Common myeloid progenitor, CD34-positive (primary cell): ENCODE results near the gene CEND1.

Experiments used
- CTCF ChIA-PET: fragments of 350-600 bp; sonication (Branson Sonifier 250); formaldehyde crosslinking; loops from one replicate; lab custom pipeline; 2021; ENCODE audit warnings: antibody characterized with exemption; lab: Charles Lee
- POLR2A ChIA-PET: fragments of 350-600 bp; sonication (Branson Sonifier 250); formaldehyde crosslinking; loops from one replicate; lab custom pipeline; 2021; ENCODE audit warnings: antibody characterized with exemption; lab: Charles Lee
- DNase-seq, 3 donors: peaks; one replicate each; pipeline versions ENCODE4 v3.0.0 to v3.0.0-alpha.2; 2013
- H3K27ac ChIP-seq, 2 experiments: 1 replicate in 1 of 2; 2 replicates in 1 of 2; pipeline ENCODE4 v1.7.0; 2013; ENCODE audit warnings: inconsistent platforms in 2 of 2, low read length in 2 of 2, mild to moderate bottlenecking in 2 of 2, low read depth in 1 of 2, moderate library complexity in 1 of 2; ENCODE audit not compliant: severe bottlenecking in 2 of 2, insufficient read depth in 1 of 2, poor library complexity in 1 of 2
- H3K27me3 ChIP-seq, 5 experiments: replicated peaks in 2 of 5; 1 replicate in 3 of 5; 2 replicates in 2 of 5; pipeline versions ENCODE4 v1.6.1 to v1.7.0; 2013; ENCODE audit warnings: low read length in 4 of 5, mild to moderate bottlenecking in 2 of 5, moderate library complexity in 2 of 5, inconsistent platforms in 1 of 5; ENCODE audit not compliant: insufficient read depth in 5 of 5, control insufficient read depth in 4 of 5
- H3K36me3 ChIP-seq, 4 experiments: 1 replicate in 2 of 4; 2 replicates in 2 of 4; pipeline versions ENCODE4 v1.6.1 to v1.7.0; 2013; ENCODE audit warnings: low read length in 3 of 4, control low read depth in 1 of 4, mild to moderate bottlenecking in 1 of 4; ENCODE audit not compliant: control insufficient read depth in 4 of 4, insufficient read depth in 4 of 4
- H3K4me1 ChIP-seq, 4 experiments: 1 replicate in 3 of 4; 2 replicates in 1 of 4; pipeline versions ENCODE4 v1.6.1 to v1.7.1; 2013; ENCODE audit warnings: low read length in 3 of 4, mild to moderate bottlenecking in 3 of 4, control low read depth in 1 of 4, inconsistent platforms in 1 of 4, moderate library complexity in 1 of 4; ENCODE audit not compliant: control insufficient read depth in 4 of 4, insufficient read depth in 4 of 4; ENCODE audit errors: control extremely low read depth in 1 of 4
- H3K4me3 ChIP-seq, 7 experiments: 1 replicate in 4 of 7; 2 replicates in 3 of 7; pipeline versions ENCODE4 v1.5.1 to v1.7.0; 2013; ENCODE audit warnings: mild to moderate bottlenecking in 7 of 7, low read length in 6 of 7, moderate library complexity in 6 of 7, inconsistent platforms in 2 of 7, low read depth in 2 of 7, control low read depth in 1 of 7; ENCODE audit not compliant: insufficient read depth in 4 of 7, control insufficient read depth in 1 of 7; ENCODE audit errors: extremely low read depth in 1 of 7
- H3K9me3 ChIP-seq, 5 experiments: 1 replicate in 4 of 5; 2 replicates in 1 of 5; pipeline versions ENCODE4 v1.6.1 to v1.7.1; 2013; ENCODE audit warnings: low read length in 4 of 5, mild to moderate bottlenecking in 2 of 5, inconsistent platforms in 1 of 5, low read depth in 1 of 5, moderate library complexity in 1 of 5; ENCODE audit not compliant: control insufficient read depth in 4 of 5, insufficient read depth in 2 of 5; ENCODE audit errors: control extremely low read depth in 1 of 5
- WGBS: methylation state at CpG from one replicate; pipeline ENCODE4 v1.1.5; 2013; ENCODE audit not compliant: insufficient coverage; 5-methylcytosine and 5-hydroxymethylcytosine counted together

Gene CEND1

GRCh38 chr11:836274-836673 is 46.4 kb upstream of the CEND1 start:
- H3K27ac ChIP-seq = no peak overlapping the region
- H3K4me1 ChIP-seq = peaks cover 0 to 44% (median 37%) of the 10 kb centered on the region in 4 experiments
- H3K9me3 ChIP-seq = no peaks in the 10 kb centered on the region
- no peak overlapping the region for H3K4me3 ChIP-seq
- peaks cover 0 to 20% (median 4%) of the 10 kb centered on the region in 5 experiments for H3K27me3 ChIP-seq
- peaks cover 2 to 45% (median 27%) of the 10 kb centered on the region in 4 experiments for H3K36me3 ChIP-seq
- ChIA-PET CTCF (interaction anchor here (1.6 to 3.1 kb wide), 2 partner anchors 13 to 15 kb away, joined by 3 to 14 read pairs; no protein-coding TSS in a partner anchor), POLR2A (no interaction called here)
- no peak for DNase-seq
- 98% methylated on average over 14 of the region's 14 CpGs for WGBS

GRCh38 chr11:834371-835316 is 44.8 kb upstream of the CEND1 start:
- H3K9me3 ChIP-seq = no peaks in the 10 kb centered on the region
- H3K27me3 ChIP-seq = peaks cover 0 to 35% (median 15%) of the 10 kb centered on the region in 5 experiments
- peak; percentile 69 to 79 (median 70) for DNase-seq
- H3K36me3 ChIP-seq = peaks cover 2 to 34% (median 18%) of the 10 kb centered on the region in 4 experiments
- H3K4me3 ChIP-seq = peak overlapping the region in 3 of 7 experiments; percentile 52 to 58 (median 53)
- H3K27ac ChIP-seq = no peak overlapping the region
- peaks cover 0 to 53% (median 43%) of the 10 kb centered on the region in 4 experiments for H3K4me1 ChIP-seq
- 17% methylated on average over 22 of the region's 31 CpGs for WGBS
- CTCF ChIA-PET = interaction anchor here (0.7 to 2.2 kb wide), 8 partner anchors 9 to 217 kb away, joined by 3 to 13 read pairs (median 4); no protein-coding TSS in a partner anchor
- POLR2A ChIA-PET = interaction anchor here (0.8 to 4.1 kb wide), 5 partner anchors 7 to 23 kb away, joined by 3 to 19 read pairs (median 4); partner anchors contain the start of genes PNPLA2, POLR2L and TSPAN4

- H3K36me3 ChIP-seq = peaks cover 0 to 27% (median 12%) of the 10 kb centered on the region in 4 experiments
- no peak for DNase-seq
- peak overlapping the region in 3 of 7 experiments; percentile 66 to 78 (median 68) for H3K4me3 ChIP-seq
- H3K9me3 ChIP-seq = no peaks in the 10 kb centered on the region
- POLR2A ChIA-PET = interaction anchor here (0.6 to 4.1 kb wide), 5 partner anchors 8 to 24 kb away, joined by 3 to 19 read pairs (median 7); partner anchors contain the start of genes PNPLA2, POLR2L, RPLP2 and TSPAN4
- CTCF ChIA-PET = interaction anchor here (0.7 to 2.2 kb wide), 6 partner anchors 9 to 218 kb away, joined by 3 to 13 read pairs (median 5); partner anchors contain the start of genes POLR2L and TSPAN4
- 88% methylated on average over 4 of the region's 9 CpGs for WGBS
- peak overlapping the region in 1 of 2 experiments; percentile 25 for H3K27ac ChIP-seq
- H3K4me1 ChIP-seq = peaks cover 0 to 61% (median 50%) of the 10 kb centered on the region in 4 experiments
- peaks cover 0 to 43% (median 18%) of the 10 kb centered on the region in 5 experiments for H3K27me3 ChIP-seq
These were observed 44.0 kb upstream of the CEND1 start for GRCh38 chr11:833849-834311.

GRCh38 chr11:833114-833791 is 43.4 kb upstream of the CEND1 start:
- CTCF ChIA-PET = interaction anchor here (0.7 to 2.2 kb wide), 6 partner anchors 10 to 16 kb away, joined by 3 to 13 read pairs (median 4); partner anchors contain the start of genes POLR2L and TSPAN4
- peaks cover 0 to 20% (median 9%) of the 10 kb centered on the region in 4 experiments for H3K36me3 ChIP-seq
- peaks cover 0 to 49% (median 18%) of the 10 kb centered on the region in 5 experiments for H3K27me3 ChIP-seq
- no peaks in the 10 kb centered on the region for H3K9me3 ChIP-seq
- WGBS = under 1% methylated on average over 50 of the region's 55 CpGs
- H3K4me3 ChIP-seq = peak overlapping the region; percentile 37 to 78 (median 66)
- H3K4me1 ChIP-seq = peaks cover 0 to 66% (median 57%) of the 10 kb centered on the region in 4 experiments
- H3K27ac ChIP-seq = peak overlapping the region in 1 of 2 experiments; percentile 25
- DNase-seq = peak in 1 of 3 donors; percentile 59
- POLR2A ChIA-PET = interaction anchor here (0.6 to 4.1 kb wide), 4 partner anchors 8 to 24 kb away, joined by 3 to 19 read pairs (median 6); partner anchors contain the start of genes POLR2L, RPLP2 and TSPAN4

- Histone ChIP-seq H3K27me3 (peaks cover 0 to 56% (median 21%) of the 10 kb centered on the region in 5 experiments), H3K9me3 (no peaks in the 10 kb centered on the region), H3K4me1 (peaks cover 0 to 71% (median 62%) of the 10 kb centered on the region in 4 experiments), H3K4me3 (peak within 1 kb of the TSS; percentile 37 to 78 (median 66)), H3K27ac (peak within 1 kb of the TSS in 1 of 2 experiments; percentile 54), H3K36me3 (peaks cover 0 to 15% (median 4%) of the 10 kb centered on the region in 4 experiments)
- CTCF ChIA-PET = interaction anchor here (0.9 to 1.9 kb wide), 5 partner anchors 10 to 21 kb away, joined by 3 to 10 read pairs (median 5); no protein-coding TSS in a partner anchor
- peak in 1 of 3 donors; percentile 58 for DNase-seq
- POLR2A ChIA-PET = interaction anchor here (0.8 to 4.1 kb wide), 3 partner anchors 9 to 13 kb away, joined by 3 to 19 read pairs (median 7); partner anchors contain the start of genes POLR2L and TSPAN4
- under 1% methylated on average over 38 of the region's 67 CpGs for WGBS
These were observed 42.7 kb upstream of the CEND1 start, which contains the start of gene CD151 for GRCh38 chr11:832529-833113. Gene CD151, plus strand, starts transcription at chr11:832952. Its CDS starts 3,118 bp downstream, at chr11:836070.
